ENCODE results near the gene AGK. TPM values are rescaled to one million over a fixed set of nuclear protein-coding genes. Genes with fewer than 3 reads are reported as not detected.

Gene AGK
- total RNA-seq, 1 donor, result 28.7 TPM

DNA sequence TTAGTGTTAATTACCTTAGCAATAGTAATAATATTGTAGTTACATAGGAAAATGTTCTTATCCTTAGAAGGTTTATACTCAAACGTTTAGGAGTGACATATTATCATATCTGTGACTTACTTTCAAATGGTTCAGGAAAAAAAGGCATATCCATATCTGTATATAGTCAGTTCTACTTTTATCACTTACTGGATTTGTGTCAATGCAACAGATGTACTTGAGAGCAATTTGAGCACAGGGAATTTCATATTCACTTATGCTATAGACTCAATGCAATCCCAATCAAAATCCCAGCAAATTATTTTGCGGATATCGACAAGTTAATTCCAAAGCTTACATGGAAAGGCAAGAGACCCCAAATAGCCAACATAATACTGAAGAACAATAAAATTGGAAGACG lies 140.8 kb downstream of the AGK start:
- DNase-seq (ENCODE audit: low read depth), result no peak
- TF ChIP-seq, protein P1, sequence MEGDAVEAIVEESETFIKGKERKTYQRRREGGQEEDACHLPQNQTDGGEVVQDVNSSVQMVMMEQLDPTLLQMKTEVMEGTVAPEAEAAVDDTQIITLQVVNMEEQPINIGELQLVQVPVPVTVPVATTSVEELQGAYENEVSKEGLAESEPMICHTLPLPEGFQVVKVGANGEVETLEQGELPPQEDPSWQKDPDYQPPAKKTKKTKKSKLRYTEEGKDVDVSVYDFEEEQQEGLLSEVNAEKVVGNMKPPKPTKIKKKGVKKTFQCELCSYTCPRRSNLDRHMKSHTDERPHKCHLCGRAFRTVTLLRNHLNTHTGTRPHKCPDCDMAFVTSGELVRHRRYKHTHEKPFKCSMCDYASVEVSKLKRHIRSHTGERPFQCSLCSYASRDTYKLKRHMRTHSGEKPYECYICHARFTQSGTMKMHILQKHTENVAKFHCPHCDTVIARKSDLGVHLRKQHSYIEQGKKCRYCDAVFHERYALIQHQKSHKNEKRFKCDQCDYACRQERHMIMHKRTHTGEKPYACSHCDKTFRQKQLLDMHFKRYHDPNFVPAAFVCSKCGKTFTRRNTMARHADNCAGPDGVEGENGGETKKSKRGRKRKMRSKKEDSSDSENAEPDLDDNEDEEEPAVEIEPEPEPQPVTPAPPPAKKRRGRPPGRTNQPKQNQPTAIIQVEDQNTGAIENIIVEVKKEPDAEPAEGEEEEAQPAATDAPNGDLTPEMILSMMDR (IDR thresholded peaks at IDR 0.05; ENCODE audit: insufficient read depth, low read length), result no peak
- H3K4me3 ChIP-seq (ENCODE audit: low read depth, low read length), result no peak overlapping the region

DNA sequence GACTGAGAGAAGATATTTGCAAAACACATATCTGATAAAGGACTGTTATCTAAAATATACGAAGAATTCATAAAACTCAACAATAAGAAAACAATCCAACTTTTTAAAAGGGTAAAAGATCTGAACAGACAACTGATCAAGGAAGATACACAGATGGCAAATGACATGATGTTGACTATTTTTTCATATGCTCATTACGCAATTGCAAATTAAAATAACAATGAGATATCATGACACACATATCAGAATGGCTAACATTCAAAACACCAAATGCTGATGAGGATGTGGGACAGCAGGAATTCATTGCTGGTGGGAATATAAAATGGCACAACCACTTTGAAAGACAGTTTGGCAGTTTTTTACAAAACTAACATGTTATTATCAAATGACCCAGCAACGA lies 141.9 kb downstream of the AGK start:
- no peak overlapping the region for H3K4me3 ChIP-seq (ENCODE audit: low read depth, low read length)
- no peak for DNase-seq (ENCODE audit: low read depth)
- TF ChIP-seq, protein P1 (IDR thresholded peaks at IDR 0.05; ENCODE audit: insufficient read depth, low read length), result no peak

DNA sequence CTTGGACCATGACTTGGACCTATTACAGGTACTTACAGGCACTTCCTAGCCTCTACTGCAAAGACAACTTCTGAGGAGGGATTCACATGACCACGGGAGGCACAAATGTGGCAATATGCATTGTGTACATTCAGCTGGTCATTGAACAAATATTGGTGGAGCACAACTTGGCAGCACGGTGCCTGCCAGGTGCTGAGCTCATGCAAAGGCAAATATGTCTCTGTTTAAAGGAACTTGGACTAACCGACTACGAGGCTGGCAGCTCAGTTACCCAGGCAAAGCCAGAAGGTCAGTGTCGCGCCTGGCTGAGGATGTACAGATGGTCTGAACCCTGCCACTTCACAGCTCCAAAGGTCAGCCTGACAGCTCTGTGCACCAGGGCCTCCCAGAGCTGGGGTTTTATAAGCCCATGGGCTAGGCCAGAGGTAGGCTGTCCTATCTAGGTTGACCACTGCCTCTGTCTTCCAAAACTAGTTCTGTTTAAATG lies 144.6 kb downstream of the AGK start:
- DNase-seq (ENCODE audit: low read depth), result no peak
- TF ChIP-seq, protein P1 (IDR thresholded peaks at IDR 0.05; ENCODE audit: insufficient read depth, low read length), result no peak

DNA sequence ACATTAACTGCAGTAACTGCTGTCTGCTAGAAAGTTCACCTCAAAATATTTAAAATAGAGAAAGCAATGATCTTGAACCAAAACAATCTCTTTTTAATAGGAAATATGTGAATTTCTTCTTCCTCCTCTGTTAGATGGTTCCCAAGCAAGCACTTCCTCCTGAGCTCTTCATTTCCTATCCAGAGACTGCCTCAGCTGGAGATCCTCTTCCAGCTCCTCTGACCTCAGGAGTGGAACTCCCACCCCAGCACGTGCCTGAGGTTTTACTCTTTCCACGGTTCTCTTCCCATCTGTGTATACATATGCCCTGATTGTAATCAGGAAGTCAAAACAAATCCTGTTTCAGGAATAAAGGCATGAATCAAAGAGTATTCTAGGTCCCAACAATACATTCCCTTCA lies 145.1 kb downstream of the AGK start:
- no peak overlapping the region for H3K4me3 ChIP-seq (ENCODE audit: low read depth, low read length)
- TF ChIP-seq, protein P1 (IDR thresholded peaks at IDR 0.05; ENCODE audit: insufficient read depth, low read length), result no peak
- no peak for DNase-seq (ENCODE audit: low read depth)

More for the DNA sequence above, 144.6 kb downstream of the AGK start:
- no peak overlapping the region for H3K4me3 ChIP-seq (ENCODE audit: low read depth, low read length)

DNA sequence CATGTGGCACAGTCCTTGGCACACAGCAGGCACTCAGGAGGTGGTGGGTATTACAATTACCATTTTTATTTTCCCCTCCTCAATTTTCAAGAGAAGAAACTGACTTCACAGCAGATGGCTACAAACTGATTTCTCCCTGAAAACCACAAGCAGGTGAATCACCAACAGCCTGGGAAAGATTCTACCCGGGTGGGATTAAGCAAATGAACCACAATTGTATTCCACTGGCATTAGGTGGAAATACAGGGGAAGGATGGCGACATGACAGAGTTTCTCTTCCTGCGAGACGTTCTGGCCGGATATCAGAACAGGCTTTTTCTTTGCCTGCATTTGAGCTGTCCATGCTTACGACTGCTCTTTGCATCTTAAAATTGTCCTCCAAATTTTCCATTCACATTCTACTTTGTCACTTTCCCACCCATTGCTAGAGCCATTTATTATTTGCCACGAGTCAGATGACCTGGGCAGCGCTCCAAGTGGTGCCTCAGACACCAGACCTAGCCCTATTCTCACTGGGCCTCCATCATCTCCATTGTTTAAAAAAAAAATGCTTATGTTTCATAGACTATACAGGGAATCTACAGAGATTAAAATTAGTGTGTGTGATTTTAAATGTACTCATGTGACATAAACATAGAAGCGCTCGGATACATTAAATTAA lies 146.1 kb downstream of the AGK start:
- peak; percentile 10 for DNase-seq (ENCODE audit: low read depth)
- no peak overlapping the region for H3K4me3 ChIP-seq (ENCODE audit: low read depth, low read length)
- TF ChIP-seq, protein P1 (IDR thresholded peaks at IDR 0.05; ENCODE audit: insufficient read depth, low read length), result no peak

DNA sequence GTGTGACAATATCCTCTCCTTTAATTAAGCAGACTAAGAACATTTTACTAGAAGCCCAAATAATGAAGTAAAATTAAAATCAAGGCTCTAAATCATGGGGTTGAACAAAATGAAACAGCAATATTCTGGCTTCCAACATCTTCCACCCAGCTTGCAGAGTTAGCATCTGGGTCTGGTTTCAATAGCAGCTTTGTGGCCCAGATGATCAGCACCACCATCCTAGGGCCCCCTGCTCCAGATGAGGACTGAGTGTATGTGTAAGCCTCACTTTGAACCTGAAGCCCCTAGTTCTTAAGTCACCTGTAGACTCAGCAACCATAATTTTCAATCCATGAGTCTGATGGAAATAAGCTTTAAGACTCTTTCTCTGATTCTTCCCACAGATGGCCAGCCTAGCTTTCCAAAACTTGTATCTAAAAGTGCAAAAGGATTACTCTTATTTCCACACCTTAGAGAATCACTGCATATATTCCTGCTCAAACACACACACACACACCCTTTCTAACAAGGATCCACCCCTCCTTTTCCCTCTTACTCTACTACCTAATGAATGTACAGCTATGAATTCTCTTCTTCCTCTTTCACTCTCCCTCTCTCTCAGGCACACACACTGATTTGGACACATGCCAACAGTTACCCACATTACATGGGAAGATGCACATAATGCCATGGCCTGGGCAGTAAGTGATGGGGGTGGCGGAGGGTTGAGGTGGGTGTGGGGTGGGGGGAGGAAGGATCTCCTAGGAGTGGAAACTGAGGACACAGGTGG lies 147.2 kb downstream of the AGK start:
- DNase-seq (ENCODE audit: low read depth), result no peak
- H3K4me3 ChIP-seq (ENCODE audit: low read depth, low read length), result no peak overlapping the region
- TF ChIP-seq, protein P1 (IDR thresholded peaks at IDR 0.05; ENCODE audit: insufficient read depth, low read length), result no peak

All from fibroblast of the aortic adventitia (primary cell).